Measurements from ENCODE around the gene JAG1. TPM values are rescaled to one million over a fixed set of nuclear protein-coding genes. Genes with fewer than 3 reads are reported as not detected.

The JAG1 gene
- polyA plus RNA-seq, 1 donor from 2014 or later = 9.0 TPM

DNA sequence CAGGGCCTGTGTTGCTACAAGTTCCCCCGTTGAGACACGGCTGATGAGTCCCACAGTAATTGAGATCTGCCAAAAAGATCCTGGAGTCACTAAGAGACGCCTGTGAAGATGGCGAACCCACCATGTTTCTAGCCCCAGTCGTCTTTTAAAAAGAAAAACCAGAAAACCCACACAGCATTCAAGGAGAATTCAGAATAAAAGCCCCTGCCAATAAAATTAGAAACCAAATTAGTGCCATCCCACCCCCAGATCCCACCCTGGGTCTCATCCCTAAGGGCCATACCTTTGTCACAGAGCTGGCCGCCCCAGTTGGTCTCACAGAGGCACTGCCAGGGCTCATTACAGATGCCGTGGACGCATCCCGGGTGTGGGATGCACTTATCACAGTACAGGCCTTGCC, 21.6 kb downstream of the JAG1 start:
- Histone ChIP-seq H3K27me3 (ENCODE audit: insufficient read depth, low read depth, low read length) (no peaks in the 10 kb centered on the region), H3K9me3 (ENCODE audit: low read length) (no peaks in the 10 kb centered on the region), H3K27ac (ENCODE audit: low read length) (no peak overlapping the region), H3K36me3 (ENCODE audit: insufficient read depth, low read length) (peaks cover 8% of the 10 kb centered on the region), H3F3A (ENCODE audit: insufficient read depth, low read length, poor library complexity, severe bottlenecking) (no peaks in the 10 kb centered on the region), H4K20me1 (ENCODE audit: insufficient read depth) (no peaks in the 10 kb centered on the region), H3K79me2 (replicated peaks; ENCODE audit: insufficient read depth, low read length) (no peaks in the 10 kb centered on the region), H2AFZ (ENCODE audit: low read depth, low read length) (no peak overlapping the region), H3K9ac (ENCODE audit: low read length) (no peak overlapping the region), H3K4me3 (ENCODE audit: low read length) (no peak overlapping the region), H3K4me2 (ENCODE audit: low read length) (no peak overlapping the region), H3K9me2 (ENCODE audit: insufficient read depth, low read length) (no peaks in the 10 kb centered on the region)
- TF ChIP-seq EZH2 (IDR thresholded peaks at IDR 0.05; ENCODE audit: borderline replicate concordance, insufficient read depth, low read length, poor library complexity, severe bottlenecking) (no peak), RAD21 (conservative IDR thresholded peaks at IDR 0.05) (no peak), SMC3 (conservative IDR thresholded peaks at IDR 0.05; ENCODE audit: poor library complexity) (no peak), EP300 (conservative IDR thresholded peaks at IDR 0.05; ENCODE audit: poor library complexity, severe bottlenecking) (no peak), MXI1 (conservative IDR thresholded peaks at IDR 0.05; ENCODE audit: poor library complexity, severe bottlenecking) (no peak)

GRCh38 chr20:10651227-10651990, 22.4 kb downstream of the JAG1 start:
- Histone ChIP-seq H2AFZ (ENCODE audit: low read depth, low read length) (no peak overlapping the region), H3F3A (ENCODE audit: insufficient read depth, low read length, poor library complexity, severe bottlenecking) (no peaks in the 10 kb centered on the region), H3K9me2 (ENCODE audit: insufficient read depth, low read length) (no peaks in the 10 kb centered on the region), H3K36me3 (ENCODE audit: insufficient read depth, low read length) (peaks cover 8% of the 10 kb centered on the region), H3K9me3 (ENCODE audit: low read length) (no peaks in the 10 kb centered on the region), H3K27me3 (ENCODE audit: insufficient read depth, low read depth, low read length) (no peaks in the 10 kb centered on the region), H3K4me3 (ENCODE audit: low read length) (no peak overlapping the region), H3K79me2 (replicated peaks; ENCODE audit: insufficient read depth, low read length) (no peaks in the 10 kb centered on the region), H3K4me2 (ENCODE audit: low read length) (no peak overlapping the region), H4K20me1 (ENCODE audit: insufficient read depth) (no peaks in the 10 kb centered on the region), H3K9ac (ENCODE audit: low read length) (no peak overlapping the region), H3K27ac (ENCODE audit: low read length) (no peak overlapping the region)
- no peak for TF ChIP-seq RAD21 (conservative IDR thresholded peaks at IDR 0.05)
- TF ChIP-seq EZH2 (IDR thresholded peaks at IDR 0.05; ENCODE audit: borderline replicate concordance, insufficient read depth, low read length, poor library complexity, severe bottlenecking) = no peak
- TF ChIP-seq SMC3 (conservative IDR thresholded peaks at IDR 0.05; ENCODE audit: poor library complexity) = no peak
- no peak for TF ChIP-seq MXI1 (conservative IDR thresholded peaks at IDR 0.05; ENCODE audit: poor library complexity, severe bottlenecking)
- no peak for TF ChIP-seq TAF1 (IDR thresholded peaks at IDR 0.05; ENCODE audit: low read depth)
- no peak for TF ChIP-seq EP300 (conservative IDR thresholded peaks at IDR 0.05; ENCODE audit: poor library complexity, severe bottlenecking)
- TF ChIP-seq, protein P1, sequence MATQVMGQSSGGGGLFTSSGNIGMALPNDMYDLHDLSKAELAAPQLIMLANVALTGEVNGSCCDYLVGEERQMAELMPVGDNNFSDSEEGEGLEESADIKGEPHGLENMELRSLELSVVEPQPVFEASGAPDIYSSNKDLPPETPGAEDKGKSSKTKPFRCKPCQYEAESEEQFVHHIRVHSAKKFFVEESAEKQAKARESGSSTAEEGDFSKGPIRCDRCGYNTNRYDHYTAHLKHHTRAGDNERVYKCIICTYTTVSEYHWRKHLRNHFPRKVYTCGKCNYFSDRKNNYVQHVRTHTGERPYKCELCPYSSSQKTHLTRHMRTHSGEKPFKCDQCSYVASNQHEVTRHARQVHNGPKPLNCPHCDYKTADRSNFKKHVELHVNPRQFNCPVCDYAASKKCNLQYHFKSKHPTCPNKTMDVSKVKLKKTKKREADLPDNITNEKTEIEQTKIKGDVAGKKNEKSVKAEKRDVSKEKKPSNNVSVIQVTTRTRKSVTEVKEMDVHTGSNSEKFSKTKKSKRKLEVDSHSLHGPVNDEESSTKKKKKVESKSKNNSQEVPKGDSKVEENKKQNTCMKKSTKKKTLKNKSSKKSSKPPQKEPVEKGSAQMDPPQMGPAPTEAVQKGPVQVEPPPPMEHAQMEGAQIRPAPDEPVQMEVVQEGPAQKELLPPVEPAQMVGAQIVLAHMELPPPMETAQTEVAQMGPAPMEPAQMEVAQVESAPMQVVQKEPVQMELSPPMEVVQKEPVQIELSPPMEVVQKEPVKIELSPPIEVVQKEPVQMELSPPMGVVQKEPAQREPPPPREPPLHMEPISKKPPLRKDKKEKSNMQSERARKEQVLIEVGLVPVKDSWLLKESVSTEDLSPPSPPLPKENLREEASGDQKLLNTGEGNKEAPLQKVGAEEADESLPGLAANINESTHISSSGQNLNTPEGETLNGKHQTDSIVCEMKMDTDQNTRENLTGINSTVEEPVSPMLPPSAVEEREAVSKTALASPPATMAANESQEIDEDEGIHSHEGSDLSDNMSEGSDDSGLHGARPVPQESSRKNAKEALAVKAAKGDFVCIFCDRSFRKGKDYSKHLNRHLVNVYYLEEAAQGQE (IDR thresholded peaks at IDR 0.05; ENCODE audit: borderline replicate concordance) = no peak
- TF ChIP-seq POLR2AphosphoS5 (IDR thresholded peaks at IDR 0.05) = no peak
- TF ChIP-seq, protein P2, sequence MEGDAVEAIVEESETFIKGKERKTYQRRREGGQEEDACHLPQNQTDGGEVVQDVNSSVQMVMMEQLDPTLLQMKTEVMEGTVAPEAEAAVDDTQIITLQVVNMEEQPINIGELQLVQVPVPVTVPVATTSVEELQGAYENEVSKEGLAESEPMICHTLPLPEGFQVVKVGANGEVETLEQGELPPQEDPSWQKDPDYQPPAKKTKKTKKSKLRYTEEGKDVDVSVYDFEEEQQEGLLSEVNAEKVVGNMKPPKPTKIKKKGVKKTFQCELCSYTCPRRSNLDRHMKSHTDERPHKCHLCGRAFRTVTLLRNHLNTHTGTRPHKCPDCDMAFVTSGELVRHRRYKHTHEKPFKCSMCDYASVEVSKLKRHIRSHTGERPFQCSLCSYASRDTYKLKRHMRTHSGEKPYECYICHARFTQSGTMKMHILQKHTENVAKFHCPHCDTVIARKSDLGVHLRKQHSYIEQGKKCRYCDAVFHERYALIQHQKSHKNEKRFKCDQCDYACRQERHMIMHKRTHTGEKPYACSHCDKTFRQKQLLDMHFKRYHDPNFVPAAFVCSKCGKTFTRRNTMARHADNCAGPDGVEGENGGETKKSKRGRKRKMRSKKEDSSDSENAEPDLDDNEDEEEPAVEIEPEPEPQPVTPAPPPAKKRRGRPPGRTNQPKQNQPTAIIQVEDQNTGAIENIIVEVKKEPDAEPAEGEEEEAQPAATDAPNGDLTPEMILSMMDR (IDR thresholded peaks at IDR 0.05; ENCODE audit: poor library complexity, severe bottlenecking) = no peak

Data from neural cell (in vitro differentiated cells).